ENCODE measurements around the gene DCHS2. TPM values are rescaled to one million over a fixed set of nuclear protein-coding genes. Genes with fewer than 3 reads are reported as not detected.

Gene DCHS2
- polyA plus RNA-seq, 3 donors: not detected

DNA sequence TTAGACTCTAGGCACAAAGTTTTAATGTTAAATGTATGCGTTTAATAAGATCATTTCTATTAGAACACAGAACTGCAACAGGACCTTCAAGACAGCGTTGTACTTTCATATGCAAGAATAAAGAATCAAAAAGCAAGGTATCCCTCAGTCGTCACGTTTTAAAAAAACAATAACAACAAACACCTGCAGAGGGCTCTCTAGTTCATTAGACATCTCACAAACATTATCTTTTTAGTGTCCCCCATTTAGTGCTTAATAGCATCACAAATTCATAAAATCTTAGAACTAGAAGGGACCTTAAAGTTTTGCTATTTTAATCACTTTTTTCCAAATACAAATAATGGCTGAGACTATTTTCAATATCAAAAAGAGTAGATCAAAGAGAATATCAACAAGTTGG lies 236.6 kb downstream of the DCHS2 start:
- Mint-ChIP-seq H3K36me3 (no peaks in the 10 kb centered on the region), H3K9me3 (peaks cover 0 to 2% (median 0%) of the 10 kb centered on the region in 7 donors), H3K27ac (no peak overlapping the region), H3K4me1 (no peaks in the 10 kb centered on the region), H3K4me3 (no peak overlapping the region), H3K27me3 (ENCODE audit: low read depth in 3 of 3) (peaks cover 0 to 5% (median 0%) of the 10 kb centered on the region in 3 donors)
- WGBS (ENCODE audit: insufficient coverage): 35% methylated on average over 3 of the region's 4 CpGs
- Histone ChIP-seq H3K4me2 (replicated peaks; ENCODE audit: extremely low read depth, low read length, poor library complexity, severe bottlenecking) (no peak overlapping the region), H3K27me3 (ENCODE audit: control insufficient read depth in 2 of 2, insufficient read depth in 2 of 2, low read length in 2 of 2) (no peaks in the 10 kb centered on the region), H3K4me3 (replicated peaks in 1 of 3; ENCODE audit: low read depth in 2 of 3, low read length in 3 of 3) (no peak overlapping the region), H4K20me1 (ENCODE audit: insufficient read depth, low read length) (no peaks in the 10 kb centered on the region), H3K4me1 (ENCODE audit: control insufficient read depth in 1 of 2, insufficient read depth in 2 of 2, low read length in 2 of 2) (no peaks in the 10 kb centered on the region), H3K36me3 (replicated peaks in 1 of 2; ENCODE audit: control insufficient read depth in 1 of 2, insufficient read depth in 2 of 2, low read length in 2 of 2) (no peaks in the 10 kb centered on the region), H3K9me3 (replicated peaks in 1 of 2; ENCODE audit: control insufficient read depth in 1 of 2, insufficient read depth in 1 of 2, low read length in 2 of 2) (no peaks in the 10 kb centered on the region), H3K27ac (ENCODE audit: low read depth in 1 of 2, low read length in 2 of 2) (no peak overlapping the region), H2AFZ (ENCODE audit: insufficient read depth, low read depth, low read length, poor library complexity, severe bottlenecking) (no peak overlapping the region), H3K79me2 (ENCODE audit: insufficient read depth, low read length) (no peaks in the 10 kb centered on the region), H3K9ac (ENCODE audit: insufficient read depth, low read length, poor library complexity, severe bottlenecking) (no peak overlapping the region)
- no peak for DNase-seq
- TF ChIP-seq CTCF (IDR thresholded peaks at IDR 0.05): no peak
- intact Hi-C loops (cut with micrococcal nuclease): no loop called here

- Histone ChIP-seq H3K36me3 (replicated peaks in 1 of 2; ENCODE audit: control insufficient read depth in 1 of 2, insufficient read depth in 2 of 2, low read length in 2 of 2) (no peaks in the 10 kb centered on the region), H3K79me2 (ENCODE audit: insufficient read depth, low read length) (no peaks in the 10 kb centered on the region), H2AFZ (ENCODE audit: insufficient read depth, low read depth, low read length, poor library complexity, severe bottlenecking) (no peak overlapping the region), H3K4me1 (ENCODE audit: control insufficient read depth in 1 of 2, insufficient read depth in 2 of 2, low read length in 2 of 2) (no peaks in the 10 kb centered on the region), H3K9me3 (replicated peaks in 1 of 2; ENCODE audit: control insufficient read depth in 1 of 2, insufficient read depth in 1 of 2, low read length in 2 of 2) (no peaks in the 10 kb centered on the region), H3K4me3 (replicated peaks in 1 of 3; ENCODE audit: low read depth in 2 of 3, low read length in 3 of 3) (no peak overlapping the region), H3K4me2 (replicated peaks; ENCODE audit: extremely low read depth, low read length, poor library complexity, severe bottlenecking) (no peak overlapping the region), H4K20me1 (ENCODE audit: insufficient read depth, low read length) (no peaks in the 10 kb centered on the region), H3K9ac (ENCODE audit: insufficient read depth, low read length, poor library complexity, severe bottlenecking) (no peak overlapping the region), H3K27me3 (ENCODE audit: control insufficient read depth in 2 of 2, insufficient read depth in 2 of 2, low read length in 2 of 2) (no peaks in the 10 kb centered on the region), H3K27ac (ENCODE audit: low read depth in 1 of 2, low read length in 2 of 2) (no peak overlapping the region)
- TF ChIP-seq CTCF (IDR thresholded peaks at IDR 0.05): no peak
- Mint-ChIP-seq H3K36me3 (no peaks in the 10 kb centered on the region), H3K9me3 (peaks cover 0 to 2% (median 0%) of the 10 kb centered on the region in 7 donors), H3K27me3 (ENCODE audit: low read depth in 3 of 3) (peaks cover 0 to 1% (median 0%) of the 10 kb centered on the region in 3 donors), H3K4me1 (no peaks in the 10 kb centered on the region), H3K27ac (no peak overlapping the region), H3K4me3 (no peak overlapping the region)
- 90% methylated on average over 3 of the region's 4 CpGs for WGBS (ENCODE audit: insufficient coverage)
- no peak for DNase-seq
- intact Hi-C loops (cut with micrococcal nuclease): no loop called here
These were observed 257.0 kb downstream of the DCHS2 start for GRCh38 chr4:154234576-154234975.

Data from CD14-positive monocyte (primary cell).